ENCODE results near the gene PKLR. TPM values are rescaled to one million over a fixed set of nuclear protein-coding genes. Genes with fewer than 3 reads are reported as not detected.
"Not testable (repeated sequence)": the region's sequence is repeated elsewhere in the genome, so short reads cannot be mapped to it uniquely, and the experiment has no call there.

Gene PKLR
- total and polyA plus RNA-seq, 2 of the 8 experiments (the other 6 are each of a cell fraction or from before 2014, with no cell fraction given) = 2.3 to 7.5 TPM

- not testable (repeated sequence) for DNase-seq (ENCODE audit: low read depth in 1 of 2, low spot score in 2 of 2); H3K9me3 ChIP-seq (ENCODE audit: insufficient read depth in 2 of 2, low read depth in 1 of 2, low read length in 1 of 2); H3K23me2 ChIP-seq (ENCODE audit: low read depth, low read length); H3K9ac ChIP-seq (replicated peaks in 1 of 4; ENCODE audit: extremely low read depth in 1 of 4, low read depth in 3 of 4, low read length in 3 of 4); H4K5ac ChIP-seq (ENCODE audit: insufficient read length, low read depth, low read length); H3K56ac ChIP-seq (replicated peaks; ENCODE audit: insufficient read length, low read depth, low read length); H2AFZ ChIP-seq (ENCODE audit: low read length); H3K4me2 ChIP-seq (ENCODE audit: insufficient read depth in 1 of 2, low read depth in 2 of 2, low read length in 2 of 2); H4K91ac ChIP-seq (replicated peaks; ENCODE audit: insufficient read length, low read length); H4K20me1 ChIP-seq (replicated peaks in 1 of 2; ENCODE audit: control insufficient read depth in 1 of 2, insufficient read depth in 2 of 2, low read length in 2 of 2); H3K14ac ChIP-seq (ENCODE audit: insufficient read length); H2BK15ac ChIP-seq (ENCODE audit: low read length); H3K4me1 ChIP-seq (replicated peaks in 1 of 4; ENCODE audit: control insufficient read depth in 3 of 4, insufficient read depth in 4 of 4, low read length in 3 of 4); H3K4me3 ChIP-seq (ENCODE audit: extremely low read depth in 1 of 4, insufficient read depth in 2 of 4, low read depth in 3 of 4, low read length in 4 of 4); H3K18ac ChIP-seq (ENCODE audit: extremely low read depth, low read length); H2BK20ac ChIP-seq (ENCODE audit: low read length); FAIRE-seq; H2BK120ac ChIP-seq (replicated peaks; ENCODE audit: low read depth, low read length); H4K8ac ChIP-seq (ENCODE audit: extremely low read depth, insufficient read depth, low read length); H3K27ac ChIP-seq (ENCODE audit: low read depth, low read length); H3K23ac ChIP-seq (ENCODE audit: insufficient read length); H3K4ac ChIP-seq (replicated peaks; ENCODE audit: insufficient read length, low read depth, low read length); H2BK12ac ChIP-seq (ENCODE audit: low read depth, low read length); H2AK5ac ChIP-seq (ENCODE audit: low read depth, low read length); H2BK5ac ChIP-seq (ENCODE audit: low read depth, low read length); H3K79me1 ChIP-seq (ENCODE audit: low read depth, low read length); H3K79me2 ChIP-seq (ENCODE audit: control insufficient read depth in 1 of 2, insufficient read depth in 2 of 2, low read length in 2 of 2); H3K36me3 ChIP-seq (ENCODE audit: control insufficient read depth in 2 of 4, insufficient read depth in 4 of 4, low read length in 3 of 4)
- ChIA-PET POLR2A (ENCODE audit: partially characterized antibody) (interaction anchor here (1.0 to 7.1 kb wide), 7 partner anchors 14 to 43 kb away, joined by 3 to 48 read pairs (median 4); partner anchors contain the start of genes CLK2, MTX1, SCAMP3 and THBS3), CTCF (ENCODE audit: partially characterized antibody) (interaction anchor here (0.6 to 15.2 kb wide), 6 partner anchors 10 to 480 kb away, joined by 3 to 227 read pairs (median 4); partner anchors contain the start of genes FDPS and RUSC1)
- 91% methylated on average over 3 of the region's 3 CpGs; no CpG with 5 or more reads in 1 of the 2 experiments for whole genome bisulfite sequencing, 2 experiments (ENCODE audit: extremely low coverage in 1 of 2, insufficient coverage in 1 of 2, insufficient read length in 1 of 2, insufficient replicate concordance in 2 of 2, low coverage in 1 of 2, low lambda C conversion rate in 2 of 2, missing lambda C conversion rate in 1 of 2)
- H3K27me3 ChIP-seq (replicated peaks in 1 of 4; ENCODE audit: control insufficient read depth in 3 of 4, extremely low read depth in 1 of 4, insufficient read depth in 3 of 4, low read length in 3 of 4) = peaks cover 0 to 14% (median 4%) of the 10 kb centered on the region in 4 experiments; a peak in 2 of 7 replicates
These were observed 54.4 kb downstream of the PKLR start for GRCh38 chr1:155246796-155247195.

Data from H1 (cell line).